Vagina (tissue), 2 donors: ENCODE measurements around the gene DPYSL3. TPM values are rescaled to one million over a fixed set of nuclear protein-coding genes. Genes with fewer than 3 reads are reported as not detected.

Experiments used
- DNase-seq, 2 donors: peaks; one replicate each; pipeline ENCODE4 v3.0.0-alpha.2; 2017; ENCODE audit errors: extremely low spot score in 2 of 2
- H3K27ac ChIP-seq: fragments of 200-600 bp; sonication (generic); one replicate; pipeline ENCODE4 v1.5.1; 2019
- H3K27me3 ChIP-seq: fragments of 200-600 bp; sonication (generic); one replicate; pipeline ENCODE4 v1.5.1; 2019
- H3K36me3 ChIP-seq, 2 donors: fragments of 200-600 bp; sonication (generic); one replicate each; pipeline ENCODE4 v1.5.1; 2017 to 2019
- H3K4me1 ChIP-seq: fragments of 200-600 bp; sonication (generic); one replicate; pipeline ENCODE4 v1.5.1; 2019
- H3K4me3 ChIP-seq, 2 donors: fragments of 200-600 bp; sonication (generic); 1 replicate in 1 of 2; 2 replicates in 1 of 2; pipeline ENCODE4 v1.5.1; 2016 to 2019
- H3K9me3 ChIP-seq: fragments of 200-600 bp; sonication (generic); one replicate; pipeline ENCODE4 v1.5.1; 2019
- POLR2A ChIP-seq, 2 donors: fragments of 450-650 bp; IDR thresholded peaks; one replicate each; pipeline ENCODE4 v1.6.1; 2017; ENCODE audit warnings: antibody characterized with exemption in 2 of 2, mild to moderate bottlenecking in 2 of 2, moderate library complexity in 2 of 2
- POLR2AphosphoS5 ChIP-seq, 2 donors: sonication (generic); formaldehyde crosslinking; IDR thresholded peaks; one replicate each; pipeline ENCODE4 v1.9.0; 2017; ENCODE audit warnings: antibody characterized with exemption in 2 of 2, mild to moderate bottlenecking in 2 of 2, low read depth in 1 of 2; ENCODE audit not compliant: insufficient read depth in 1 of 2
- intact Hi-C: fragments of 100-400 bp; cut with DNase I; formaldehyde crosslinking; loops from one replicate; pipeline ENCODE4 v1.15.1; 2023
- total RNA-seq: library from RNA; depleted of rRNA; stranded (reverse); fragments of >200 nt; gene quantifications from one replicate; pipeline ENCODE4 v1.2.3, GENCODE V29; 2016
- TF ChIP-seq, protein P1 (sequence below), 3 experiments: fragments of 450-650 bp in 2 of 3; fragments of 200-600 bp in 1 of 3; sonication (generic) in 1 of 3; IDR thresholded peaks; one replicate each; pipeline ENCODE4 v1.5.1; 2017 to 2019; ENCODE audit warnings: antibody characterized with exemption in 3 of 3, mild to moderate bottlenecking in 2 of 3, moderate library complexity in 2 of 3

The DPYSL3 gene
- total RNA-seq, 1 donor from 2014 or later, result 68.5 TPM

DNA sequence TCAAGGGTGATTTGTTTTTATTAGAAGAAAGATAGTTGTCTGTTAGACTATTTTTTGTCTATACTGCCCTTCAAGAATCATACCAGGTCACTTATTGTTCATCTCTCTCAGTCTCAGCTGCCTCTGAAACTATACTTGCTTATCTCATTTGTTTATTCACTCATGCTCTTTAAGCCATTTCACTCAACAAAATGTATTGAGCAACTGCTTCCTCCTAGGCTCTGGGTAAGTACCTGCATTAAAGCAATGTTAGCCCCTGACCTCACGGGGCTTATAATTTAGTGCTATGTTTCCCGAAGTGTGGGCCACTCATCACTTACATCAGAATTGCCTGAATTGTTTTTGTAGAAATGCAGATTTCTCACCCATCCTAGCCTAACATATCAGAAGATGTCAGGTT is 100.9 kb downstream of the DPYSL3 start:
- Histone ChIP-seq H3K27ac (no peak overlapping the region), H3K9me3 (no peaks in the 10 kb centered on the region), H3K4me1 (peaks cover 33% of the 10 kb centered on the region), H3K4me3 (no peak overlapping the region), H3K27me3 (no peaks in the 10 kb centered on the region), H3K36me3 (peaks cover 0 to 27% of the 10 kb centered on the region in 2 donors)
- intact Hi-C loops, result no loop called here
- no peak for DNase-seq
- TF ChIP-seq, protein P1, sequence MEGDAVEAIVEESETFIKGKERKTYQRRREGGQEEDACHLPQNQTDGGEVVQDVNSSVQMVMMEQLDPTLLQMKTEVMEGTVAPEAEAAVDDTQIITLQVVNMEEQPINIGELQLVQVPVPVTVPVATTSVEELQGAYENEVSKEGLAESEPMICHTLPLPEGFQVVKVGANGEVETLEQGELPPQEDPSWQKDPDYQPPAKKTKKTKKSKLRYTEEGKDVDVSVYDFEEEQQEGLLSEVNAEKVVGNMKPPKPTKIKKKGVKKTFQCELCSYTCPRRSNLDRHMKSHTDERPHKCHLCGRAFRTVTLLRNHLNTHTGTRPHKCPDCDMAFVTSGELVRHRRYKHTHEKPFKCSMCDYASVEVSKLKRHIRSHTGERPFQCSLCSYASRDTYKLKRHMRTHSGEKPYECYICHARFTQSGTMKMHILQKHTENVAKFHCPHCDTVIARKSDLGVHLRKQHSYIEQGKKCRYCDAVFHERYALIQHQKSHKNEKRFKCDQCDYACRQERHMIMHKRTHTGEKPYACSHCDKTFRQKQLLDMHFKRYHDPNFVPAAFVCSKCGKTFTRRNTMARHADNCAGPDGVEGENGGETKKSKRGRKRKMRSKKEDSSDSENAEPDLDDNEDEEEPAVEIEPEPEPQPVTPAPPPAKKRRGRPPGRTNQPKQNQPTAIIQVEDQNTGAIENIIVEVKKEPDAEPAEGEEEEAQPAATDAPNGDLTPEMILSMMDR (IDR thresholded peaks at IDR 0.05), result no peak
- TF ChIP-seq POLR2A (IDR thresholded peaks at IDR 0.05) (no peak), POLR2AphosphoS5 (IDR thresholded peaks at IDR 0.05; ENCODE audit: insufficient read depth in 1 of 2, low read depth in 1 of 2) (no peak)

DNA sequence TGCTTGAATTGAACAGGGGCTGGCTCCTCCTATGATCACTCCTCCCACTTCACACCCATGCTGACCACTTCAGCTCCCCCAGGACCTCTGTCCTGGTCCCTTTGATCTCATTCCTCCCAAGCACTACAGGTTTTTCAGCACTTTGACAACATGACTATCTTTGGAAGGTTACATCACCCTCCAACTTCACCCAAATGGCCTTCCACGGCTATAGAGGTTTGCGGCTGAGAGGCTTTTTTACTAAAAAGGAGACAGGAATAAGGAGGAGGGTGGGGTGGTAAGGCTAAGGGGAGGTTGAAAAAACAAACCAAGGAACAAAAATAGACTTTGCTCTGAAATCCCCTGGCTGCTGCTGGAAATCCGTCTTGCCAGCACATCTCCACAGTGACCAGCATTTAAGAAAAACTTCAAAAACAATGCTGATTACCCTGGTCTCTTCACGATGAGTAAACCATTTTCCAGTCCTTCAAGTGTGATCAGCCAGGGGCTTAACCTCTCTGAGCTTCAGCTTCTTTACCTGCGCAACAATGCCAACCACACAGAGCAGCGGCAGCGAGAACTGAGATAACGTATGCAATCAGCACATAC is 102.7 kb downstream of the DPYSL3 start:
- Histone ChIP-seq H3K36me3 (peaks cover 0 to 19% of the 10 kb centered on the region in 2 donors), H3K4me3 (no peak overlapping the region), H3K27ac (peak overlapping the region; percentile 98), H3K9me3 (no peaks in the 10 kb centered on the region), H3K4me1 (peaks cover 45% of the 10 kb centered on the region), H3K27me3 (no peaks in the 10 kb centered on the region)
- intact Hi-C loops, result no loop called here
- TF ChIP-seq, protein P1 (IDR thresholded peaks at IDR 0.05), result no peak
- TF ChIP-seq POLR2AphosphoS5 (IDR thresholded peaks at IDR 0.05; ENCODE audit: insufficient read depth in 1 of 2, low read depth in 1 of 2) (no peak), POLR2A (IDR thresholded peaks at IDR 0.05) (no peak)
- no peak for DNase-seq

DNA sequence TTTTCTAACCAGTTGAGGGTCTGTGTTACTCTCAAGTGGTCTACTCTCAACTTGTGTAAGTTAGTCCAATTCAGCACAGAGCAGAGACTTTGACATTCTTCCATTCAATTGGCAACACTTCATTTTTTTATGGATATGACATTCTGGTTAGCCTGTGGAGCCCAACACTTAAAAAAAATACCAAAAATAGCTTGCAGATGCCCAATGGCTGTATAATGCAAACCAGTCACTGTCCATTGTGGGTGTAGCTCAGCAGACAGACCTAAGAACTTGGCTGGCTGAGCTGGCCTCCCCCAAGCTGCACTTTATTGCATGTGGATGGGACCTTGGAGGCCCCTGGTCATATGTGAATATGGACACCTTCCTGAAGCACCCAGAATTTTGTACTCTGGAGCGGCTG is 103.2 kb downstream of the DPYSL3 start:
- Histone ChIP-seq H3K9me3 (no peaks in the 10 kb centered on the region), H3K4me1 (peaks cover 42% of the 10 kb centered on the region), H3K27me3 (no peaks in the 10 kb centered on the region), H3K27ac (peak overlapping the region; percentile 98), H3K36me3 (peaks cover 0 to 17% of the 10 kb centered on the region in 2 donors), H3K4me3 (no peak overlapping the region)
- no peak for DNase-seq
- no peak for TF ChIP-seq POLR2A (IDR thresholded peaks at IDR 0.05)
- TF ChIP-seq, protein P1 (IDR thresholded peaks at IDR 0.05), result no peak
- no peak for TF ChIP-seq POLR2AphosphoS5 (IDR thresholded peaks at IDR 0.05; ENCODE audit: insufficient read depth in 1 of 2, low read depth in 1 of 2)
- intact Hi-C loops, result no loop called here

DNA sequence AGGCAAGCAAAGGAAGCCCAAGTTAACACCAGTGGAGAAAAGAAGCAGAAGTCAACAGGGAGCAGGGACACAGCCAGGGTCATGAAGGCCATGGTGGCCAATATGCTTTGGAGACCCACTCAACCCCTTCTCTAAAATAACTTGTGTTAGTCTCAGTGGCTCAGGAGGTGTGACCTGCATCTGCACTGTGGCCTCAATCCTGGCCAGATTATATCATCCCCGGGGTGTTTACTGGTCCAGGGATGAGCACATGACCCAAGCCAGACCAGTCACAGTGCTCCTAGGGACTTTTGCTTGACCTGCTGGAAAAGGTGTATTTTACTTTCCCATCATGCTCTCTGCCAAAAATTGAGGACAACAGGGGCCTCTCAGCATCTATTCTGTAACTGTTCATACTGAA is 105.2 kb downstream of the DPYSL3 start:
- peaks cover 0 to 32% of the 10 kb centered on the region in 2 donors for H3K36me3 ChIP-seq
- no peaks in the 10 kb centered on the region for H3K9me3 ChIP-seq
- H3K27ac ChIP-seq, result peak overlapping the region; percentile 98
- intact Hi-C loops, result loop anchor here (5.0 kb wide), 1 partner anchor 48 kb away; no protein-coding TSS in a partner anchor
- H3K27me3 ChIP-seq, result no peaks in the 10 kb centered on the region
- no peak for DNase-seq
- TF ChIP-seq, protein P1 (IDR thresholded peaks at IDR 0.05), result no peak
- TF ChIP-seq POLR2AphosphoS5 (IDR thresholded peaks at IDR 0.05; ENCODE audit: insufficient read depth in 1 of 2, low read depth in 1 of 2), result no peak
- TF ChIP-seq POLR2A (IDR thresholded peaks at IDR 0.05), result no peak
- no peak overlapping the region for H3K4me3 ChIP-seq
- peaks cover 25% of the 10 kb centered on the region for H3K4me1 ChIP-seq
